ENCODE measurements around the gene MAP4K3.
"Not testable (repeated sequence)": the region's sequence is repeated elsewhere in the genome, so short reads cannot be mapped to it uniquely, and the experiment has no call there.

Gene MAP4K3

DNA sequence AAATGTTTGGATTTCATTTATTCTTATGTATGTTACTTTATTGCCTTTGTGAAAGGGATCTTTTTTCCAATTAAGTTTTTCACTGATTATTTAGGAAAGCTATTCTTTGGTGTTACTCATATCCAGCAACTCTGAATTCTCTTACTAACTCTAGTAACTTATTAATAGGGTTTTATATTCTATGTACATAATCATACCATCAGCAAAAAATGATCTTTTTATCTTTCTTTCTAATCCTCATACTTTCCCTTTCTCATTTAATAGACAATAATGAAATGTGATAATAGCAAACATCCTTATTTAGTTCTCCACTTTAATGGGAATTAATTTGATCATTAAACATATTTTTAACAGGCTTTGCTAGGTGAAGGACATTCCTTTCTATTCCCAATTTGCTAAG, 181.0 kb downstream of the MAP4K3 start:
- H3K36me3 ChIP-seq (ENCODE audit: control insufficient read depth, insufficient read depth, low read length): peaks cover 2% of the 10 kb centered on the region

DNA sequence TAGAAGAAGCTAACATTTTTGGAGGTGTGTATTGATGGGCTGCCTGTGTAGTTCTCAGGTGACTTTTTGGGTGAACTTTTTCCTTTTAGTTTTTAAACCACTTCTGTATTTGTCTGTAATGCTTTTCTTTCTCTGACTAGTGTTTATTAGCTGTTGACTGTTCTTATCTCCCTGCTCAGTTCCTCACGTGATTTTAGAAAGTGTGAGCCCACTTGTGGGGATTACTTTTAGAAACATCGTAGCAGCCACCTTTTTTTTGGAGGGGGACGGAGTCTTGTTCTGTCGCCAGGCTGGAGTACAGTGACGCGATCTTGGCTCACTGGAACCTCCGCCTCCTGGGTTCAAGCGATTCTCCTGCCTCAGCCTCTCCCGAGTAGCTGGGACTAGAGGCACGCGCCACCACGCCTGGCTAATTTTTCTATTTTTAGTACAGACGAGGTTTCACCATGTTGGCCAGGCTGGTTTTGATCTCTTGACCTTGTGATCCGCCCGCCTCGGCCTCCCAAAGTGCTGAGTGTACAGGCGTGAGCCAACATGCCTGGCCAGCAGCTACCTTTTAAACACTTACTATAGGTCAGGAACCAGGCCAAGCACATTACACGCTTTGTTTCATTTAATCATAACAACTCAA, 184.1 kb downstream of the MAP4K3 start:
- Histone ChIP-seq H2BK15ac (replicated peaks; ENCODE audit: low read depth) (no peak overlapping the region), H3K4ac (ENCODE audit: low read depth, low read length) (no peak overlapping the region), H3K9ac (ENCODE audit: low read length) (no peak overlapping the region), H3K79me1 (ENCODE audit: low read length) (no peaks in the 10 kb centered on the region), H3K23ac (ENCODE audit: low read length) (no peak overlapping the region), H3K4me1 (ENCODE audit: control insufficient read depth, low read depth, low read length) (no peaks in the 10 kb centered on the region), H4K8ac (ENCODE audit: low read depth, low read length) (no peak overlapping the region), H4K5ac (ENCODE audit: low read length) (no peak overlapping the region), H3K56ac (ENCODE audit: low read length) (no peak overlapping the region), H2BK120ac (ENCODE audit: low read depth, low read length) (no peak overlapping the region), H3K79me2 (ENCODE audit: control insufficient read depth, insufficient read depth, low read length) (no peaks in the 10 kb centered on the region), H2AK5ac (ENCODE audit: low read length) (no peak overlapping the region), H3K18ac (ENCODE audit: low read length) (no peak overlapping the region), H3K27ac (ENCODE audit: low read depth, low read length) (no peak overlapping the region), H3K36me3 (ENCODE audit: control insufficient read depth, insufficient read depth, low read length) (no peaks in the 10 kb centered on the region), H3K27me3 (ENCODE audit: insufficient read depth, low read length, poor library complexity) (no peaks in the 10 kb centered on the region), H2BK5ac (ENCODE audit: low read length) (no peak overlapping the region), H3K4me2 (ENCODE audit: low read length) (no peak overlapping the region), H3K4me3 (ENCODE audit: low read length) (no peak overlapping the region)
- no peak for DNase-seq
- no CpG with 5 or more reads among the region's 18 CpGs for whole genome bisulfite sequencing (ENCODE audit: extremely low coverage, insufficient coverage, low lambda C conversion rate)

More for the DNA sequence above, 181.0 kb downstream of the MAP4K3 start:
- H4K8ac ChIP-seq (ENCODE audit: low read depth, low read length): no peak overlapping the region
- H2BK15ac ChIP-seq (replicated peaks; ENCODE audit: low read depth): no peak overlapping the region
- H3K56ac ChIP-seq (ENCODE audit: low read length): no peak overlapping the region
- H3K4me3 ChIP-seq (ENCODE audit: low read length): no peak overlapping the region
- no peak overlapping the region for H3K4ac ChIP-seq (ENCODE audit: low read depth, low read length)
- no peak overlapping the region for H3K27ac ChIP-seq (ENCODE audit: low read depth, low read length)
- no peak overlapping the region for H3K23ac ChIP-seq (ENCODE audit: low read length)
- no peaks in the 10 kb centered on the region for H3K27me3 ChIP-seq (ENCODE audit: insufficient read depth, low read length, poor library complexity)
- no peak overlapping the region for H2AK5ac ChIP-seq (ENCODE audit: low read length)
- no peak overlapping the region for H3K18ac ChIP-seq (ENCODE audit: low read length)
- DNase-seq: no peak
- no peak overlapping the region for H2BK5ac ChIP-seq (ENCODE audit: low read length)
- H3K4me1 ChIP-seq (ENCODE audit: control insufficient read depth, low read depth, low read length): no peaks in the 10 kb centered on the region
- H4K5ac ChIP-seq (ENCODE audit: low read length): no peak overlapping the region
- no peaks in the 10 kb centered on the region for H3K79me2 ChIP-seq (ENCODE audit: control insufficient read depth, insufficient read depth, low read length)
- no peak overlapping the region for H2BK120ac ChIP-seq (ENCODE audit: low read depth, low read length)
- H3K9ac ChIP-seq (ENCODE audit: low read length): no peak overlapping the region
- no peaks in the 10 kb centered on the region for H3K79me1 ChIP-seq (ENCODE audit: low read length)
- no peak overlapping the region for H3K4me2 ChIP-seq (ENCODE audit: low read length)

DNA sequence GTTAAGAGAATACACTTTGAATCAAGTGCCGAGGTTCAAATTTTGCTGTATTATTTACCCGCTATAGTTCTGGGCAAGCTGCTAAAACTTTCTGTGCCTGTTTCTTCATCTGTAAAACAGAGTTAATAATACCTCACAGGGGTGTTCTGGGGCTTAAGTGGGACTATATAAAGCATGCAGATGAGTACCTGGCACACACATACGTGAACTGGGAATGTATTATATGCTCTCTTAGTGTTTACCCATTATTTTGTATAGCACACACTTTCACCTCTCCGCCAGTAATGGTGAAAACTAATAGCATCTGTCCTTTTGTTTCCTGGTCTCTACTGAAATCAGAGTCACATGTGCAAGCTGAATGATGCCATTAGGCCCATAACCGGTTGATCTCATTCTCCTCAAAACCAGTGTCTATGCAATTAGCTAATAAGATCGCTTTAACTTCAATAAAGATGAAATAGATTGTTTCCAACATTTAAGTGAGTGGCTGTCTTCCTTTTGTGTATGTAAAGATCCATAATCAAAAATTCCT, 189.5 kb downstream of the MAP4K3 start:
- no peak overlapping the region for H2BK120ac ChIP-seq (ENCODE audit: low read depth, low read length)
- no peaks in the 10 kb centered on the region for H3K27me3 ChIP-seq (ENCODE audit: insufficient read depth, low read length, poor library complexity)
- DNase-seq: no peak
- H3K23ac ChIP-seq (ENCODE audit: low read length): no peak overlapping the region
- H3K4me1 ChIP-seq (ENCODE audit: control insufficient read depth, low read depth, low read length): no peaks in the 10 kb centered on the region
- no peaks in the 10 kb centered on the region for H3K36me3 ChIP-seq (ENCODE audit: control insufficient read depth, insufficient read depth, low read length)
- H4K8ac ChIP-seq (ENCODE audit: low read depth, low read length): no peak overlapping the region
- H3K4me3 ChIP-seq (ENCODE audit: low read length): no peak overlapping the region
- H3K79me2 ChIP-seq (ENCODE audit: control insufficient read depth, insufficient read depth, low read length): no peaks in the 10 kb centered on the region
- no peak overlapping the region for H2BK5ac ChIP-seq (ENCODE audit: low read length)
- no peak overlapping the region for H3K56ac ChIP-seq (ENCODE audit: low read length)
- H3K4me2 ChIP-seq (ENCODE audit: low read length): no peak overlapping the region
- H3K4ac ChIP-seq (ENCODE audit: low read depth, low read length): no peak overlapping the region
- no peak overlapping the region for H2BK15ac ChIP-seq (replicated peaks; ENCODE audit: low read depth)
- no peak overlapping the region for H4K5ac ChIP-seq (ENCODE audit: low read length)
- no peak overlapping the region for H2AK5ac ChIP-seq (ENCODE audit: low read length)
- no CpG with 5 or more reads among the region's 6 CpGs for WGBS (ENCODE audit: extremely low coverage, insufficient coverage, low lambda C conversion rate)
- H3K9ac ChIP-seq (ENCODE audit: low read length): no peak overlapping the region
- no peak overlapping the region for H3K27ac ChIP-seq (ENCODE audit: low read depth, low read length)
- H3K18ac ChIP-seq (ENCODE audit: low read length): no peak overlapping the region
- no peaks in the 10 kb centered on the region for H3K79me1 ChIP-seq (ENCODE audit: low read length)

DNA sequence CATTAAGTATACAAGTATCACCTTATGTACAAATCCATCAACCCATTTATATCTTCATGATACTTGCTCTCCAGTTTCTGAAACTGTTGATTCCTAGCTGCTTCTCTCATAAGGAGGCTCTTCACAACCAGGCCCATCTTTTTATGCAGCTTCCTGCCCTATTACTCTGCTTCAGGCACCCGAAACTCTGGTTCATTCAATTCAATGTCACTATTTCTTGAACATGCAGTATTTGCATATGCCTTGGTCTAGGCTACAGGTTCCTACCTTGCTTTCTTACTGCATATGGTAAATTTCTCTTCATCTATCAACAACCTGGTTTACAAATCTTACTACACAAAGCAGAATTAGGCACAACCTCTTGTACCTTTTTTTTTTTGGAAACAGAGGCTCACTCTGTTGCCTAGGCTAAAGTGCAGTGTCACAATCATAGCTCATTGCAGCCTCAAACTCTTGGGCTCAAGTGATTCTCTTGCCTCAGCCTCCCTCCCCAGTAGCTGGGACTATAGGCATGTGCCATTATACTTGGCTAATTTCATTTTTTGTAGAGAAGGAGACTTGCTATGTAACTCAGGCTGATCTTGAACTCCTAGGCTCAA, 190.6 kb downstream of the MAP4K3 start:
- no CpG with 5 or more reads among the region's 1 CpG for WGBS (ENCODE audit: extremely low coverage, insufficient coverage, low lambda C conversion rate)
- Histone ChIP-seq H2BK15ac (replicated peaks; ENCODE audit: low read depth) (no peak overlapping the region), H3K56ac (ENCODE audit: low read length) (no peak overlapping the region)

DNA sequence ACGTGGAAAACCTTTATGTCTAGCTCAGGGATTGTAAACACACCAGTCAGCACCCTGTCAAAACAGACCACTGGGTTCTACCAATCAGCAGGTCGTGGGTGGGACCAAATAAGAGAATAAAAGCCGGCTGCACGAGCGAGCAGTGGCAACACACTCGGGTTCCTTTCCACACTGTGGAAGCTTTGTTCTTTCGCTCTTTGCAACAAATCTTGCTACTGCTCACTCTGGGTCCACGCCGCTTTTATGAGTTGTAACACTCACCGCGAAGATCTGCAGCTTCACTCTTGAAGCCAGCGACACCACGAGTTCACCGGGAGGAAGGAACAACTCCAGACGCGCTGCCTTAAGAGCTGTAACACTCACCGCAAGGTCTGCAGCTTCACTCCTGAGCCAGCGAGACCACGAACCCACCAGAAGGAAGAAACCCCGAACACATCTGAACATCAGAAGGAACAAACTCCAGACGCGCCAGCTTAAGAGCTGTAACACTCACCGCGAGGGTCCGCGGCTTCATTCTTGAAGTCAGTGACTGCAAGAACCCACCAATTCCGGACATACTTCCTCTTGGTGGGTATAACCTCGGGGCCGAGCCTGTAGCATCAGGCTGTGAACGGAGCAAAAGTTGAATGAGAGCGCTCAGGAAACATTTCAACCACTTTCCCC, 192.0 kb downstream of the MAP4K3 start:
- not testable (repeated sequence) for H3K4me3 ChIP-seq (ENCODE audit: low read length); H3K79me1 ChIP-seq (ENCODE audit: low read length); H3K9ac ChIP-seq (ENCODE audit: low read length); H2AK5ac ChIP-seq (ENCODE audit: low read length); H3K23ac ChIP-seq (ENCODE audit: low read length); H3K4me1 ChIP-seq (ENCODE audit: control insufficient read depth, low read depth, low read length); H2BK120ac ChIP-seq (ENCODE audit: low read depth, low read length); H3K4ac ChIP-seq (ENCODE audit: low read depth, low read length); H3K18ac ChIP-seq (ENCODE audit: low read length); H3K79me2 ChIP-seq (ENCODE audit: control insufficient read depth, insufficient read depth, low read length); H2BK5ac ChIP-seq (ENCODE audit: low read length); DNase-seq; H4K5ac ChIP-seq (ENCODE audit: low read length); H3K56ac ChIP-seq (ENCODE audit: low read length); H3K27me3 ChIP-seq (ENCODE audit: insufficient read depth, low read length, poor library complexity); H2BK15ac ChIP-seq (replicated peaks; ENCODE audit: low read depth); H4K8ac ChIP-seq (ENCODE audit: low read depth, low read length); H3K36me3 ChIP-seq (ENCODE audit: control insufficient read depth, insufficient read depth, low read length); H3K4me2 ChIP-seq (ENCODE audit: low read length); H3K27ac ChIP-seq (ENCODE audit: low read depth, low read length)
- WGBS (ENCODE audit: extremely low coverage, insufficient coverage, low lambda C conversion rate): no CpG with 5 or more reads among the region's 31 CpGs

More for the DNA sequence above, 190.6 kb downstream of the MAP4K3 start:
- Histone ChIP-seq H3K79me1 (ENCODE audit: low read length) (no peaks in the 10 kb centered on the region), H2BK5ac (ENCODE audit: low read length) (no peak overlapping the region), H3K4me2 (ENCODE audit: low read length) (no peak overlapping the region), H3K27ac (ENCODE audit: low read depth, low read length) (no peak overlapping the region), H2BK120ac (ENCODE audit: low read depth, low read length) (no peak overlapping the region), H3K23ac (ENCODE audit: low read length) (no peak overlapping the region), H3K18ac (ENCODE audit: low read length) (no peak overlapping the region), H3K4ac (ENCODE audit: low read depth, low read length) (no peak overlapping the region), H3K4me1 (ENCODE audit: control insufficient read depth, low read depth, low read length) (no peaks in the 10 kb centered on the region), H3K9ac (ENCODE audit: low read length) (no peak overlapping the region), H4K5ac (ENCODE audit: low read length) (no peak overlapping the region), H4K8ac (ENCODE audit: low read depth, low read length) (no peak overlapping the region), H3K79me2 (ENCODE audit: control insufficient read depth, insufficient read depth, low read length) (no peaks in the 10 kb centered on the region), H3K4me3 (ENCODE audit: low read length) (no peak overlapping the region), H2AK5ac (ENCODE audit: low read length) (no peak overlapping the region), H3K27me3 (ENCODE audit: insufficient read depth, low read length, poor library complexity) (no peaks in the 10 kb centered on the region), H3K36me3 (ENCODE audit: control insufficient read depth, insufficient read depth, low read length) (no peaks in the 10 kb centered on the region)
- no peak for DNase-seq
